HG02610 (cell line): Measurements from ENCODE around the gene HSPA12B.

Experiments
- ATAC-seq: cut with Tn5 transposase; IDR thresholded peaks from one replicate; pipeline ENCODE4 v1.9.1; 2021; ENCODE audit warnings: mild to moderate bottlenecking, moderate library complexity; ENCODE audit not compliant: unreplicated experiment

Gene HSPA12B

GRCh38 chr20:3747471-3747870 is 15.0 kb downstream of the HSPA12B start:
- ATAC-seq: no peak

GRCh38 chr20:3748073-3748472 is 15.6 kb downstream of the HSPA12B start:
- ATAC-seq: no peak

- no peak for ATAC-seq
These were observed 16.7 kb downstream of the HSPA12B start for GRCh38 chr20:3749087-3749688.

DNA sequence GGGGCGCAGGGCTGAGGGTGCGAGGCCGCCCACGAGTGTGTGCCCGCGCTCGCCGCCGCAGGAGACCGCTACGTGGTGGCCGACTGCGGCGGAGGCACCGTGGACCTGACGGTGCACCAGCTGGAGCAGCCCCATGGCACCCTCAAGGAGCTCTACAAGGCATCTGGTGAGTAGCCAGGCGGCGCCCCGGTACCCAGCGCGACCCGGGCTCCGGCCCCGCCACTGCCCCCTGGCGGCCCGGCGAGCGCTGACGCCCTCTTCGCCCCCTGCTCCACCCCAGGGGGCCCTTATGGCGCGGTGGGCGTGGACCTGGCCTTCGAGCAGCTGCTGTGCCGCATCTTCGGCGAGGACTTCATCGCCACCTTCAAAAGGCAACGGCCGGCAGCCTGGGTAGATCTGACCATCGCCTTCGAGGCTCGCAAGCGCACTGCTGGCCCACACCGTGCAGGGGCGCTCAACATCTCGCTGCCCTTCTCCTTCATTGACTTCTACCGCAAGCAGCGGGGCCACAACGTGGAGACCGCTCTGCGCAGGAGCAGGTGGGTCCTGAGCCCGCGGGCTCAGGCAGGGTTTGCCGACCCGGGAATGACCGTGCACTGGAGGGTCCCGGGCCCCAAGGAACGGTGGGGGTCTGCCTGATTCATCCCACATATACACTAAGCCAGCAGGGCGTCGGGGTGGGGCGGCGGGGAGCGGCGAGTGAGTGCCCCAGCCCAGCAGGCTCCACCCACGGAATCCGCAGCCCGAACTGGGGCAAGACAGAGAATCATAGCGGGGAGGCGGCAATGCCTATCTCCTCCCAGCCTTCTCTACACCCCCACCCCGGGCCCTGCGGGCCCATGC is 17.4 kb downstream of the HSPA12B start:
- ATAC-seq: no peak

DNA sequence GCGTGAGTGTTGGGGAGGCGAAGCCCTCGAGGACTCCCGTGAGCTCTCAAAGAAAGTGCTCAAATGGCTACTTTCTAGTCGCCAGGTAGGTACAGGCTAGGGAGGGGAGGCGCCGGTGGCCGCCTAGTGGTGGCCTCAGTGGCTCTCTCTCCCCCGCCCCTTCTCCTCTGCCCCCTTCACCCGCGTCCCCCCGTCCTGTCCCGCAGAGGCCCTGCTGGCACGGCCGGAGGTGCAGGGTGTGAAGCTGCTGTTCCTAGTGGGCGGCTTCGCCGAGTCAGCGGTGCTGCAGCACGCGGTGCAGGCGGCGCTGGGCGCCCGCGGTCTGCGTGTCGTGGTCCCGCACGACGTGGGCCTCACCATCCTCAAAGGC is 18.8 kb downstream of the HSPA12B start:
- ATAC-seq: no peak

DNA sequence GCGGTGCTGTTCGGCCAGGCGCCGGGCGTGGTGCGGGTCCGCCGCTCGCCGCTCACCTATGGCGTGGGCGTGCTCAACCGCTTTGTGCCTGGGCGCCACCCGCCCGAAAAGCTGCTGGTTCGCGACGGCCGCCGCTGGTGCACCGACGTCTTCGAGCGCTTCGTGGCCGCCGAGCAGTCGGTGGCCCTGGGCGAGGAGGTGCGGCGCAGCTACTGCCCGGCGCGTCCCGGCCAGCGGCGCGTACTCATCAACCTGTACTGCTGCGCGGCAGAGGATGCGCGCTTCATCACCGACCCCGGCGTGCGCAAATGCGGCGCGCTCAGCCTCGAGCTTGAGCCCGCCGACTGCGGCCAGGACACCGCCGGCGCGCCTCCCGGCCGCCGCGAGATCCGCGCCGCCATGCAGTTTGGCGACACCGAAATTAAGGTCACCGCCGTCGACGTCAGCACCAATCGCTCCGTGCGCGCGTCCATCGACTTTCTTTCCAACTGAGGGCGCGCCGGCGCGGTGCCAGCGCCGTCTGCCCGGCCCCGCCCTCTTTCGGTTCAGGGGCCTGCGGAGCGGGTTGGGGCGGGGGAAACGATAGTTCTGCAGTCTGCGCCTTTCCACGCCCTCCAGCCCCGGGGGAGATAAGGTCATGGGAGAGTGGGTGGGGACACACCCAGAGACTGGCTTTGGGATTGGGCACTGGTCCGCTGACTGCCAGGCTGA is 19.3 kb downstream of the HSPA12B start:
- ATAC-seq: no peak

GRCh38 chr20:3752386-3752759 is 19.9 kb downstream of the HSPA12B start:
- ATAC-seq: no peak

DNA sequence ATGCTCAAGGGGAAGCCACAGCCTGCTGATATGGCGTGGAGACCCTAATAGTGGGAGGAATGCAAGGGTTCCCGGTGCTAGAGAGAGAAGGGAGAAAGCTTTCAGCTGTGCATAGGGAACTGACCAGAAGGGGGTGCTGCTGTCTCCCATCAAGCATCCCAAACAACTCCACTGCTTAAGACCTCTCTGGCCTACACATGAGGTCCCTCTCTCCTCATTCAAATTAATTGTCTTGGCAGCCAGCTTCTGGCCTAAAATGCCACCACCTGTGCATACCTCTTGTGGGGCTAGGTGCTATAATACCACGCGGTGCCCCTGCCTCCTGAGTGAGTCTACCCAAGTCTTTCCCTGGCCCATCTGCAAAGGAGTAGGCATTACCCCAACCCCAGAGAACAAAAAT is 20.6 kb downstream of the HSPA12B start:
- ATAC-seq: no peak

DNA sequence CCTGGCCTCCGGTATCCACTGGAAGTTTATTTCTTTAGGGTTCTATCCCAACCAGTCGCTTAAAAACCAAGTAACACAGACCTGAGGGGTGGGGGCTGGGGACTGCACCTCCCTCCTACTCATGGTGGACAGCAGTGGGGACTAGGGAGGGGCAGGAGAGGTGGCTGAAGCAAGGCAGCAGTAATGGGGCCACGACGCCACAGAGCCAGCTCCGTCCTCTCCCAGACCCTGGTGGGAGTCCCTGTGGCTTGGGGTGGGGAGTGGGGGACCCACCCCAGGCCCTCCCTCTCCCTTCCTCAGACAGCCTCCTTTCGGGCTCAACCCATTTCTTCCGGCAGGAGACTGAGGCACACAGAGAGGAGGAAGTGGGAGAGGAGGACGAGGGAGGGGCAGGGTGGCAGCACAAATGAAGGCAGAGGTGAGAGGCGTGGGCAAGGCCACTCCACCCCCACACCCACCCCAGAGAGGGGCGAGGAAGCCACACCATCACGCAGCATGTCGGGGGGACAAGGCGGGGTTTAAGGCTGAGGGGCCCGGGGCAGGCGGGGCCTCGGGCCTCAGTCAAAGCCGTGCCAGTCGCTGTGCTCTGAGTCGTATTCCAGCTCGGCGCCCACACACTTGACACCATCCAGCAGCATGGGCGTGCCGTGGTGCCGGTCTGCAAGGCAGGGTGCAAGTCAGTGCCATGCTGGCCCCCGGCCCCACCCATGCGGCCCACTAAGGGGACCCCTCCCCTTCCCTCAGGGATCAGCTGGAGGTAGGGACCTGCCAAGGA is 21.2 kb downstream of the HSPA12B start:
- no peak for ATAC-seq

DNA sequence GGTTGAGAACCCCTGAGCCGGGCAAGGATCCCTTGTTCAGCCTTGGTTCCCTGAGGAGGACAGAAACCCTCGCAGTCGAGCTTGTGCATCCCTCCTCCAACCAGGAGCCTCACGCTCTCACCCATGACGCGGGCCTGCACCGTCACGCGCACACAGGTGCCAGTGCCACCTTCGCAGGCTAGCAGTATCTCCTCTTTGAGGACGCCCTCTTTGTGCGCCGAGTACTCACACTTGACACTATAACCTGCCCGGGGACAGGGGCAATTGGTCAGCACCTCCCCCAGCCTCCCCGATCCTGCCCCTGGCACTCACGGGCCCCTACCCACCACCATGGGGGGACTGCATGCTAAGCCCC is 21.8 kb downstream of the HSPA12B start:
- ATAC-seq: no peak

DNA sequence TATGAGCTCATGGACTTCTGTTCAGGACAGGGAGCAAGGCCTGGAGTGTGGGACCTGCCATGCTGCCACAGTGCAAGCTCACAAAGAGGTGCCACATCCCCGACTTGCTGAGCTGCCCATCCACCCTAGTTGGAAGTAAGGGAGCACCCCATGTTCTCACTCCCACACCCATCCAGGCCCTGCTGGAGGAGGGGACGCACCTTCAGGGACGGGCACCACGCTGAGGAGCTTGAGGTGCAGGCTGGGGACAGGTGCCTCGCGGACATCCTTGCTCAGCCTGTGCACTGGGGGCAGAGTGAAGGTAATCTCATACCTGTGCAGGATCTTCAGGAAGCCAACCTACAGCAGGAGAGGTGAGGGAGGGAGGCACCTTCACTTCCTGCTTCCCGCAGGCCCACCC is 22.8 kb downstream of the HSPA12B start:
- no peak for ATAC-seq

- no peak for ATAC-seq
These were observed 23.5 kb downstream of the HSPA12B start for GRCh38 chr20:3755814-3756480.

- no peak for ATAC-seq
These were observed 24.8 kb downstream of the HSPA12B start for GRCh38 chr20:3757268-3757667.

DNA sequence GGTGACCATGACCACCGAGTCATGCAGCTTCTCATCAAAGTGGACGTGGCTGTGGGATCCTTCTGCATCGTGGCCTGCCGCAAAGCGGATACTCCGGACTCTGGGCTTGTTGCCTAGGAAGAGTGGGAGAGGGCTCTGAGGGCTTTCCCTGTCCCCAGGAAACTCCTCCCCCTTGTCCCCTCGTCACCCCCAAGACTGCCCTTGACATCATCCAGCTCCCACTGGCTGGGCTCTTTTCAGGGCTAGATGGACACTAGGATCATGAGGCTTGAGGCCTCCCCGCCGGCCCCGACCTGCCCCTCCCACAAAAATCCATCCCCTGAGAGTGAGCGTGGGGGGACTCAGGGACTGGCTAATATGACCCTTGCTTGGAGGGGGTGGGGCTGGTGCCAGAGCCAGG is 26.1 kb downstream of the HSPA12B start:
- ATAC-seq: no peak

GRCh38 chr20:3759316-3759823 is 26.9 kb downstream of the HSPA12B start:
- ATAC-seq: no peak

- no peak for ATAC-seq
These were observed 27.4 kb downstream of the HSPA12B start for GRCh38 chr20:3759884-3760283.

DNA sequence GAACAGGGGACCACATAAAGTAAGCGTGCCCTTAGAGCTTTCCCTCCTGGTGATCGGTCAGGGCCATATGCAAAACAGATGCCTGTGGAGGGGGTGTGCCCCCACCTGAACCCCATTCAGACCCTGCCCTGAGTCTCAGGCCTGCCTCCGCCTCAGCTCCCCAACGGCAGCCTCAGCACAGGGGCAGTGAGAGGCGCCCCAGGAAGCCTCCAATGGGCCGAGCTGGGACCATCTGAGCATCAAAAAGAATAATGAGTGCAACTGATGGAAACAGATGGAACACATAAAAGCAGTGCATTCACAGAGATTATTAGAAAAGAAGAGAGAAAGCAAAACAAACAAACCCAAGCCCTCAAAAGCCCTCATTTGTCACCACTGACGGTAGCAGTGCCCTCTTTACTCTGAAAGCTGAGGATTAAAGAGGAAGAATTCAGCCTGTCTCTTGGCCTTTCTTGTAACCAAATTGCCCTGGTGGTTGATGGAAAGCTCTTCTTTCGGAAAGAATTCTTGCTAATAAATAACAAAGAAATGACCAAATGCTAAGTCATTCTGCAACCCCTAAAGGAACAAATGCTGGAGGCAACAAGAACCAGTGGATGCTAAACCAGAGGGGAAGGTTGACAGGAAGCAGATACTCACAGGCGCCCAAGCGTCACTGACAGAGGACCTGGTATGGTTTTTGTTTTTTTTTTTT is 28.3 kb downstream of the HSPA12B start:
- ATAC-seq: no peak

- ATAC-seq: no peak
These were observed 31.5 kb downstream of the HSPA12B start for GRCh38 chr20:3763671-3764601.

DNA sequence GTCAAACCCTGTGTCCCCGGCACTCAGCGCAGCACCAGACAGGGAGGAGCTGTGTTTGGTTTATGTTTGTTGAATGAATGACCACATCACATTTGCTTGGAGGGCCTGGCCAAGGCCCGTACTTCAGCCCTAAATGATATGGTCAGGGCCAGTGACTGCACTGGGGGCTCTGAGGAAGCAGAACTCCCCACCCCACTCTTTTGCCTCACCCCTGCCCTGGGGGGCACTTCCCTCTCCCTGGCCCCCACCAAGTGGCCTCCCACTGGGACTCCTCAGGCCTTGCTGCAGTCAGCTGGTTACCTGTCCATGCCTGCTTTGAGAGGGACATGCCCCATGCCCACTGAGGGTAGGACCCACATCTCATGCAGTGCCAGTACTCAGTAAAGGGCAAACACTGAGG is 32.2 kb downstream of the HSPA12B start:
- no peak for ATAC-seq
